Measurements from ENCODE around the gene HSF2. TPM values are rescaled to one million over a fixed set of nuclear protein-coding genes. Genes with fewer than 3 reads are reported as not detected.
"Not testable (repeated sequence)": the region's sequence is repeated elsewhere in the genome, so short reads cannot be mapped to it uniquely, and the experiment has no call there.

The HSF2 gene
- total RNA-seq, 3 donors from 2014 or later: 15.2 to 19.1 (median 18.0) TPM

- peaks cover 45% of the 10 kb centered on the region for H3K36me3 Mint-ChIP-seq (ENCODE audit: insufficient read depth)
- H3K27me3 Mint-ChIP-seq (ENCODE audit: low read depth): no peaks in the 10 kb centered on the region
- no peaks in the 10 kb centered on the region for H3K9me3 Mint-ChIP-seq
- DNase-seq (no peak), ATAC-seq (no peak)
- peaks cover 50% of the 10 kb centered on the region for H3K4me1 Mint-ChIP-seq (ENCODE audit: low read depth)
- H3K4me3 Mint-ChIP-seq: no peak overlapping the region
Observed at GRCh38 chr6:122454673-122455072, 55.2 kb downstream of the HSF2 start.

GRCh38 chr6:122455116-122455515, 55.7 kb downstream of the HSF2 start:
- H3K4me3 Mint-ChIP-seq; H3K27me3 Mint-ChIP-seq (ENCODE audit: low read depth); DNase-seq; H3K9me3 Mint-ChIP-seq; ATAC-seq: not testable (repeated sequence)
- peaks cover 54% of the 10 kb centered on the region for H3K4me1 Mint-ChIP-seq (ENCODE audit: low read depth)
- peaks cover 45% of the 10 kb centered on the region for H3K36me3 Mint-ChIP-seq (ENCODE audit: insufficient read depth)

GRCh38 chr6:122458087-122458486, 58.6 kb downstream of the HSF2 start:
- ATAC-seq: no peak
- no peaks in the 10 kb centered on the region for H3K27me3 Mint-ChIP-seq (ENCODE audit: low read depth)
- peaks cover 32% of the 10 kb centered on the region for H3K36me3 Mint-ChIP-seq (ENCODE audit: insufficient read depth)
- no peaks in the 10 kb centered on the region for H3K9me3 Mint-ChIP-seq
- peak overlapping the region; percentile 13 for H3K4me3 Mint-ChIP-seq
- H3K4me1 Mint-ChIP-seq (ENCODE audit: low read depth): peaks cover 78% of the 10 kb centered on the region
- no peak for DNase-seq

- DNase-seq (no peak), ATAC-seq (no peak)
- no peaks in the 10 kb centered on the region for H3K9me3 Mint-ChIP-seq
- peaks cover 84% of the 10 kb centered on the region for H3K4me1 Mint-ChIP-seq (ENCODE audit: low read depth)
- H3K4me3 Mint-ChIP-seq: peak overlapping the region; percentile 8
- H3K27me3 Mint-ChIP-seq (ENCODE audit: low read depth): no peaks in the 10 kb centered on the region
- peaks cover 30% of the 10 kb centered on the region for H3K36me3 Mint-ChIP-seq (ENCODE audit: insufficient read depth)
Observed at GRCh38 chr6:122459240-122459639, 59.8 kb downstream of the HSF2 start.

- H3K4me3 Mint-ChIP-seq: peak overlapping the region; percentile 8
- not testable (repeated sequence) for DNase-seq; H3K9me3 Mint-ChIP-seq; H3K27me3 Mint-ChIP-seq (ENCODE audit: low read depth); ATAC-seq
- H3K36me3 Mint-ChIP-seq (ENCODE audit: insufficient read depth): peaks cover 26% of the 10 kb centered on the region
- H3K4me1 Mint-ChIP-seq (ENCODE audit: low read depth): peaks cover 83% of the 10 kb centered on the region
Observed at GRCh38 chr6:122459865-122460416, 60.5 kb downstream of the HSF2 start.

- Mint-ChIP-seq H3K4me1 (ENCODE audit: low read depth) (peaks cover 90% of the 10 kb centered on the region), H3K4me3 (no peak overlapping the region), H3K27me3 (ENCODE audit: low read depth) (no peaks in the 10 kb centered on the region), H3K36me3 (ENCODE audit: insufficient read depth) (peaks cover 22% of the 10 kb centered on the region), H3K9me3 (no peaks in the 10 kb centered on the region)
- ATAC-seq: no peak
- DNase-seq: no peak
Observed at GRCh38 chr6:122461885-122462284, 62.4 kb downstream of the HSF2 start.

- Mint-ChIP-seq H3K4me1 (ENCODE audit: low read depth) (peaks cover 41% of the 10 kb centered on the region), H3K9me3 (no peaks in the 10 kb centered on the region), H3K36me3 (ENCODE audit: insufficient read depth) (peaks cover 11% of the 10 kb centered on the region), H3K27me3 (ENCODE audit: low read depth) (no peaks in the 10 kb centered on the region), H3K4me3 (peak within 1 kb of the TSS; percentile 100)
- ATAC-seq (peak; percentile 95 to 96), DNase-seq (peak; percentile 88)
Observed at GRCh38 chr6:122471107-122472021, 71.9 kb downstream of the HSF2 start, which contains the start of gene SERINC1. Gene SERINC1, minus strand, starts transcription at chr6:122471807. Its CDS starts 70 bp downstream, at chr6:122471737.

GRCh38 chr6:122472022-122472340, 72.5 kb downstream of the HSF2 start:
- Mint-ChIP-seq H3K36me3 (ENCODE audit: insufficient read depth) (peaks cover 7% of the 10 kb centered on the region), H3K27me3 (ENCODE audit: low read depth) (no peaks in the 10 kb centered on the region), H3K9me3 (no peaks in the 10 kb centered on the region), H3K4me3 (peak overlapping the region; percentile 100), H3K4me1 (ENCODE audit: low read depth) (peaks cover 35% of the 10 kb centered on the region)
- ATAC-seq: peak; percentile 16 to 26
- DNase-seq: no peak

- H3K4me3 Mint-ChIP-seq: no peak overlapping the region
- no peak for DNase-seq
- no peaks in the 10 kb centered on the region for H3K27me3 Mint-ChIP-seq (ENCODE audit: low read depth)
- H3K9me3 Mint-ChIP-seq: no peaks in the 10 kb centered on the region
- no peaks in the 10 kb centered on the region for H3K36me3 Mint-ChIP-seq (ENCODE audit: insufficient read depth)
- H3K4me1 Mint-ChIP-seq (ENCODE audit: low read depth): no peaks in the 10 kb centered on the region
- no peak for ATAC-seq
Observed at GRCh38 chr6:122476131-122476530, 76.7 kb downstream of the HSF2 start.

GRCh38 chr6:122482750-122483080, 83.3 kb downstream of the HSF2 start:
- Mint-ChIP-seq H3K36me3 (ENCODE audit: insufficient read depth) (no peaks in the 10 kb centered on the region), H3K4me1 (ENCODE audit: low read depth) (no peaks in the 10 kb centered on the region), H3K4me3 (no peak overlapping the region), H3K27me3 (ENCODE audit: low read depth) (no peaks in the 10 kb centered on the region), H3K9me3 (no peaks in the 10 kb centered on the region)
- no peak for ATAC-seq
- no peak for DNase-seq

Other genes starting within 250 kb of the HSF2 start
- 10 to 100 TPM; 40.0 to 56.8 (median 46.7) TPM for gene SERINC1, start 72.2 kb downstream of the HSF2 start, total RNA-seq
- gene PKIB, start 210.8 kb downstream of the HSF2 start, total RNA-seq: under 1 TPM in 1 of 3 donors, not detected in 2; 0.56 TPM

All from activated T-cell treated with anti-CD3 and anti-CD28 coated beads, Interleukin-2, amount 50 U/mL, for 4 hours (primary cell).